Activated CD8-positive, alpha-beta T cell treated with anti-CD3 and anti-CD28 coated beads, Interleukin-2, amount 10 ng/mL, durations not matched to agents 7 days and 5 days (primary cell): Measurements from ENCODE around the gene LGR4. TPM values are rescaled to one million over a fixed set of nuclear protein-coding genes. Genes with fewer than 3 reads are reported as not detected.

ENCODE experiments used
- ATAC-seq: fragments of 150-1000 bp; cut with Tn5 transposase; one replicate; pipeline ENCODE4 v1.10.0; 2021; ENCODE audit warnings: moderate library complexity
- CTCF ChIA-PET: fragments of 350-600 bp; sonication (Branson Sonifier 250); formaldehyde crosslinking; loops from one replicate; lab custom pipeline; 2021; ENCODE audit warnings: antibody characterized with exemption; lab: Charles Lee
- POLR2A ChIA-PET: fragments of 350-600 bp; sonication (Branson Sonifier 250); formaldehyde crosslinking; loops from one replicate; lab custom pipeline; 2021; ENCODE audit warnings: antibody characterized with exemption; lab: Charles Lee
- DNase-seq: peaks from one replicate; pipeline ENCODE4 v3.0.0-alpha.2; 2020
- H3K27ac Mint-ChIP-seq: one replicate; pipeline ENCODE4 v1.8.0; 2021; ENCODE audit warnings: mild to moderate bottlenecking, mixed read lengths
- H3K27me3 Mint-ChIP-seq: one replicate; pipeline ENCODE4 v1.8.0; 2021; ENCODE audit warnings: low read depth, mixed read lengths
- H3K36me3 Mint-ChIP-seq: one replicate; pipeline ENCODE4 v1.8.0; 2021; ENCODE audit warnings: low read depth, mixed read lengths
- H3K4me1 Mint-ChIP-seq: one replicate; pipeline ENCODE4 v1.8.0; 2021; ENCODE audit warnings: low read depth, mixed read lengths
- H3K4me3 Mint-ChIP-seq: one replicate; pipeline ENCODE4 v1.8.0; 2021; ENCODE audit warnings: mild to moderate bottlenecking, mixed read lengths
- H3K9me3 Mint-ChIP-seq: one replicate; pipeline ENCODE4 v1.8.0; 2022; ENCODE audit warnings: mixed read lengths; ENCODE audit not compliant: insufficient read depth
- total RNA-seq, 2 experiments: library from RNA; stranded (reverse); gene quantifications; one replicate each; pipeline ENCODE4 v1.2.3, GENCODE V29; 2021

LGR4 gene
- total RNA-seq, 2 experiments from 2014 or later = 0.05 TPM; not detected in 1

DNA sequence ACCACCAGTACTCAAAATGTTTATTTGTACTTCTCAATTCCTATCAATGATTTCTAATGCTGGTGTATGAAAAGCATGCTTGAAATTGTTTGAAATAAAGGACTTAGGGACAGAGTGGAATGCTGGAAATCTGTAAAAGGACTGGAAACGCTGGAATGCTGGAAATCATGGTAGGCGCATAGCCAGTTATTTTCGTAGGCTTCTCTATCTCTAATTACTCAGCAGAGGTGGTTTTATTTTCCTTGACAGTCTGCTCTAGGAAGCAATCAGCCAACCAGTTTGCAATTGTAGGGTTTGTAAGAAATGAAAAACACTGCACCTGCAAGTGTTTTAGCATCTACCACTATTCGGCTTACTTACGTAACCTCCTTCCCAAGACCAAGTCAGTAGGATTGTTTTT lies 33.2 kb upstream of the LGR4 start:
- DNase-seq = no peak
- POLR2A ChIA-PET = no interaction called here
- Mint-ChIP-seq H3K4me3 (peak overlapping the region; percentile 100), H3K4me1 (peaks cover 38% of the 10 kb centered on the region), H3K27me3 (no peaks in the 10 kb centered on the region), H3K9me3 (no peaks in the 10 kb centered on the region), H3K27ac (peak overlapping the region; percentile 100), H3K36me3 (peaks cover 14% of the 10 kb centered on the region)
- peak; percentile 1 for ATAC-seq
- CTCF ChIA-PET = interaction anchor here (1.5 to 2.4 kb wide), 2 partner anchors 9 to 20 kb away, joined by 3 to 10 read pairs; no protein-coding TSS in a partner anchor

DNA sequence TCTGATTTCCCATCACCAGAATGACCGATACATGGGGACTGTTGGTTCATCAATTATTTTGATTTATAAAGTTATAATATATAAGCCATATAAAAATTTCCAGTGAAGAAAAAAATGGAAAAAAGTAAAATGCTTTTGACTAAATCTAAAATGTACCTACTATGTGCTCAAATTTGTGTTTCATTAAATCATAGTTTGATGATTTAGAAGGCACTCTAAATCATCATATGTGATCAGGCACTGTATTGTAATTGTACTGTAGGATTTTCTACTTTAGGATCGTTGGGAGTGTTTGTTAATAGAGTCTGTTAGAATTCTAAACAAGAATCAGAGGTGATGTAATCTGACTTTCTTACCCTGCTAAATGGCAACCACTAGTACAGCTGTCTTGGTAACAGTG lies 31.6 kb upstream of the LGR4 start:
- peaks cover 39% of the 10 kb centered on the region for H3K4me1 Mint-ChIP-seq
- ATAC-seq = no peak

DNA sequence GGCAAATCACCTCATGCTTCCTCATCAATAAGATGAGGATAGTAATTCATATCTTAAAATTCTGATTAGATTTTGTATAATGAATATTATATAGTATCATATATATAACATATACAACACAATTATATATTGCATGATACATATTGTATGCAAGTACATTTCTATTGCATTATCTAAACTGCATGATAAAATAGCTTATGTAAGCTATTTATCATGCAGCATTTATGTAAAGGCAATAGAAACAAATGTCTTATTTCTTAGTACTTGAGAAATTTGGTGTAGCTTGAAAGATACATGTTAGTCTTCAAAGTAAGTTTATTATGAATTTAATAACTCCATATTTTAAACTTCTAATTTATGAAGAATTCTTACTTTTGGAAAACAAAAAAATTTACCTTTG lies 28.5 kb upstream of the LGR4 start:
- peaks cover 41% of the 10 kb centered on the region for H3K36me3 Mint-ChIP-seq
- ATAC-seq (no peak), DNase-seq (no peak)
- CTCF ChIA-PET = interaction anchor here (1.0 kb wide), 1 partner anchor 15 kb away, joined by 3 read pairs; no protein-coding TSS in a partner anchor
- peaks cover 27% of the 10 kb centered on the region for H3K4me1 Mint-ChIP-seq
- POLR2A ChIA-PET = no interaction called here
- no peak overlapping the region for H3K4me3 Mint-ChIP-seq
- no peak overlapping the region for H3K27ac Mint-ChIP-seq
- H3K9me3 Mint-ChIP-seq = no peaks in the 10 kb centered on the region
- no peaks in the 10 kb centered on the region for H3K27me3 Mint-ChIP-seq

More for the DNA sequence above, 31.6 kb upstream of the LGR4 start:
- DNase-seq = no peak
- Mint-ChIP-seq H3K4me3 (no peak overlapping the region), H3K36me3 (peaks cover 26% of the 10 kb centered on the region), H3K9me3 (no peaks in the 10 kb centered on the region), H3K27ac (no peak overlapping the region), H3K27me3 (no peaks in the 10 kb centered on the region)
- ChIA-PET POLR2A (no interaction called here), CTCF (no interaction called here)

DNA sequence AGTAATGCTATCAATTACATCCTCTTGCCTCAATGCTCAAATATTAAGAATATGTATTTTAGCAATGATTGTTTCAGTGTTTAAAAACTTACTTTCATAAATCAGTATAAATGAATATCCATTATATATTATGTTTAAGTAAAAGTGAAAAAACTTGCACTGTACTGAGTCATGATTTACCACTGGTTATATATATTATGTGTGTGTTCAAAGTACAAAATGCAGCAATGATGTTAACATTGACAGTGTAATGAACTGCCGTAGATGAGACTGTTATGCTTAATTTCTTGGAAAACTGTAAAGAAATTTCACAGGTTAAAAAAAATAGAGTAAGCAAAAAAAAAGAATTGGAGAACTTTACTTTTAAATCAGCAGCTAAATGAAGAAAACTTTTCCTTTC lies 25.3 kb upstream of the LGR4 start:
- ChIA-PET CTCF (interaction anchor here (0.7 to 5.6 kb wide), 11 partner anchors 10 to 319 kb away, joined by 3 to 47 read pairs (median 4); partner anchors contain the start of gene CCDC34), POLR2A (interaction anchor here (1.0 kb wide), 1 partner anchor 9 kb away, joined by 3 read pairs; no protein-coding TSS in a partner anchor)
- H3K27ac Mint-ChIP-seq = no peak overlapping the region
- no peaks in the 10 kb centered on the region for H3K27me3 Mint-ChIP-seq
- no peaks in the 10 kb centered on the region for H3K9me3 Mint-ChIP-seq
- peaks cover 7% of the 10 kb centered on the region for H3K4me1 Mint-ChIP-seq
- DNase-seq (no peak), ATAC-seq (no peak)
- H3K4me3 Mint-ChIP-seq = no peak overlapping the region
- H3K36me3 Mint-ChIP-seq = peaks cover 34% of the 10 kb centered on the region

DNA sequence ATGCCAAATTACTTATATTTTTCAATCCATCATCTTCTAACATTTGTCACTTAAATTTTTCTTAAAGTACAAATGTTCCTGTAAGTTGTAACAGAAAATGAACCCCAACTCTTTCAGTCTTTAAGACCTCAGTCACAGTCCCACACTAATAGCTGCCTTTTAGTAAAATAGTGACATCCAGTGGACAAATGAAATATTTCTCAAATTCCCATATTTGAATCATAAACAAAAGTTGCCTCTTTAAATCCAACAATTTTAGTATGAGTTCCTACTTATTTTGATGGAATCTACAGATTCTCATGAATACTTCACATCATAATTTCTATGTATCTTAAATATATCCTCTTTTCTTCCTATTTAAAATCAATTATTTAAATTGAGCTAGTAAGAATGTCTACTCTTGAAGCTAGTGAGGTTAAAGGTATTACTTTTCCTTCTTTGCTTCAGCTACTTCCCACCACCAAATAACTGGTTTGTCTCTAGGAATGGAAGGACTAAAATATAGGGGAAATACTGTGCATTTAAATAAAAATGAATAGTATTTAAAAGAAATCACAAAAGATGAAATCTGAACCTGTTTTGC lies 24.8 kb upstream of the LGR4 start:
- no peaks in the 10 kb centered on the region for H3K27me3 Mint-ChIP-seq
- no peak overlapping the region for H3K27ac Mint-ChIP-seq
- ChIA-PET POLR2A (no interaction called here), CTCF (interaction anchor here (0.7 to 5.6 kb wide), 12 partner anchors 8 to 318 kb away, joined by 3 to 47 read pairs (median 4); partner anchors contain the start of genes CCDC34 and LIN7C)
- H3K9me3 Mint-ChIP-seq = no peaks in the 10 kb centered on the region
- H3K36me3 Mint-ChIP-seq = peaks cover 34% of the 10 kb centered on the region
- H3K4me3 Mint-ChIP-seq = no peak overlapping the region
- peaks cover 3% of the 10 kb centered on the region for H3K4me1 Mint-ChIP-seq
- no peak for DNase-seq
- no peak for ATAC-seq

GRCh38 chr11:27496461-27496860 lies 23.9 kb upstream of the LGR4 start:
- Mint-ChIP-seq H3K4me1 (peaks cover 3% of the 10 kb centered on the region), H3K36me3 (peaks cover 36% of the 10 kb centered on the region), H3K27ac (no peak overlapping the region), H3K27me3 (no peaks in the 10 kb centered on the region), H3K9me3 (no peaks in the 10 kb centered on the region), H3K4me3 (no peak overlapping the region)
- DNase-seq (no peak), ATAC-seq (no peak)
- ChIA-PET CTCF (interaction anchor here (1.0 to 5.6 kb wide), 11 partner anchors 9 to 313 kb away, joined by 3 to 47 read pairs (median 4); partner anchors contain the start of genes CCDC34, LGR4 and LIN7C), POLR2A (no interaction called here)

DNA sequence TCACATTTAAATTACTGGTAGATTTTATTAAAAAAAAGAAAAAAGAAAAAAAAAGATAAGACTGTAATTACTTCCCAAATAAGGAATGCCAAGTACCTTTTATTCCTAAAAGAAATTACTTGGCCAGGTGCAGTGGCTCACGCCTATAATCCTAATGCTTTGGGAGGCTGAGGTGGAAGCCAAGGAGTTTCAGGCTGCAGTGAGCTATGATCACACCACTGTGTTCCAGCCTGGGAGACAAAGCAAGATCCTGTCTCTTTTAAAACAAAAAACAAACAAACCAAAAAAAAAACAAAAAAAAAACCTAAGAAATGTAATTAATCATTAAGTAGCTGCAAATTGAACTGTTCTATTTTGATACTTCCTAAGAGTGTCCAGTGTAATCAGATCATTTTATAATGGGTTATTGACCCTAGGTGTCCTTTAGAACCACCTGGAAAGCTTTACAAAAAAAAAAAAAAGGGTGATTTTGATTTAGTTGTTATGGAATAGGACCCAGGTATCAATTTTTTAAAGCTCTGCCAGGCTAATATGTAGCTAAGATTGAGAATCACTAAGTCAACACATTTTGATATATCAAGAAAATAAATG lies 23.2 kb upstream of the LGR4 start:
- no peaks in the 10 kb centered on the region for H3K9me3 Mint-ChIP-seq
- POLR2A ChIA-PET = interaction anchor here (0.7 kb wide), 1 partner anchor 147 kb away, joined by 3 read pairs; no protein-coding TSS in a partner anchor
- no peak for ATAC-seq

DNA sequence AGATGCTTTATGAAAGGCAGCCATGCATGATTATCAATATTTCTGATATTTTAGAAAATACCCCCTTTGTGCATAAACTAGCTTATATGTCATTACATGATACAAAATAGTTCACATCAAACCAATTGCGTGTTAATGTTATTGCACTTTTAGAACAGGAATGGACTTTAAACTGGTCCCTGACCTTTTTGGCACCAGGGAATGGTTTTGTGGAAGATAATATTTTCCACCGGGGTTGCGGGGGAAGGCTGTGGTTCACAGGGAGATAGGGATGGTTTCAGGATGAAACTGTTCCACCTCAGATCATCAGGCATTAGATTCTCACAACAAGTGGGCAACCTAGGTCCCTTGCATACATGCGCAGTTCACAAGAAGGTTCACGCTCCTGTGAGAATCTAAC lies 16.5 kb upstream of the LGR4 start:
- H3K27me3 Mint-ChIP-seq = no peaks in the 10 kb centered on the region
- no peak for DNase-seq
- peaks cover 14% of the 10 kb centered on the region for H3K36me3 Mint-ChIP-seq
- H3K4me1 Mint-ChIP-seq = no peaks in the 10 kb centered on the region
- no peak for ATAC-seq
- H3K27ac Mint-ChIP-seq = no peak overlapping the region
- H3K9me3 Mint-ChIP-seq = no peaks in the 10 kb centered on the region
- POLR2A ChIA-PET = no interaction called here
- CTCF ChIA-PET = no interaction called here
- no peak overlapping the region for H3K4me3 Mint-ChIP-seq

More for the DNA sequence above, 23.2 kb upstream of the LGR4 start:
- no peak for DNase-seq
- peaks cover 3% of the 10 kb centered on the region for H3K4me1 Mint-ChIP-seq
- H3K27me3 Mint-ChIP-seq = no peaks in the 10 kb centered on the region
- CTCF ChIA-PET = interaction anchor here (1.0 to 5.6 kb wide), 7 partner anchors 10 to 312 kb away, joined by 3 to 47 read pairs (median 6); partner anchors contain the start of genes LGR4 and LIN7C
- H3K27ac Mint-ChIP-seq = no peak overlapping the region
- H3K4me3 Mint-ChIP-seq = no peak overlapping the region
- peaks cover 40% of the 10 kb centered on the region for H3K36me3 Mint-ChIP-seq

GRCh38 chr11:27487706-27488105 lies 15.1 kb upstream of the LGR4 start:
- Mint-ChIP-seq H3K4me1 (no peaks in the 10 kb centered on the region), H3K4me3 (no peak overlapping the region), H3K36me3 (peaks cover 14% of the 10 kb centered on the region), H3K27me3 (no peaks in the 10 kb centered on the region), H3K9me3 (no peaks in the 10 kb centered on the region), H3K27ac (no peak overlapping the region)
- ATAC-seq (no peak), DNase-seq (no peak)
- ChIA-PET POLR2A (no interaction called here), CTCF (interaction anchor here (1.0 to 1.6 kb wide), 4 partner anchors 11 to 304 kb away, joined by 4 to 10 read pairs (median 8); partner anchors contain the start of gene LGR4)

GRCh38 chr11:27485930-27486773 lies 13.6 kb upstream of the LGR4 start:
- ATAC-seq = peak; percentile 67
- Mint-ChIP-seq H3K4me1 (no peaks in the 10 kb centered on the region), H3K36me3 (peaks cover 4% of the 10 kb centered on the region), H3K27me3 (no peaks in the 10 kb centered on the region), H3K9me3 (no peaks in the 10 kb centered on the region), H3K27ac (no peak overlapping the region), H3K4me3 (no peak overlapping the region)
- DNase-seq = peak; percentile 66
- POLR2A ChIA-PET = interaction anchor here (1.0 kb wide), 1 partner anchor 21 kb away, joined by 4 read pairs; no protein-coding TSS in a partner anchor
- CTCF ChIA-PET = interaction anchor here (0.6 to 4.4 kb wide), 32 partner anchors 8 to 1503 kb away, joined by 3 to 47 read pairs (median 4); partner anchors contain the start of genes CCDC34, LGR4 and LIN7C

DNA sequence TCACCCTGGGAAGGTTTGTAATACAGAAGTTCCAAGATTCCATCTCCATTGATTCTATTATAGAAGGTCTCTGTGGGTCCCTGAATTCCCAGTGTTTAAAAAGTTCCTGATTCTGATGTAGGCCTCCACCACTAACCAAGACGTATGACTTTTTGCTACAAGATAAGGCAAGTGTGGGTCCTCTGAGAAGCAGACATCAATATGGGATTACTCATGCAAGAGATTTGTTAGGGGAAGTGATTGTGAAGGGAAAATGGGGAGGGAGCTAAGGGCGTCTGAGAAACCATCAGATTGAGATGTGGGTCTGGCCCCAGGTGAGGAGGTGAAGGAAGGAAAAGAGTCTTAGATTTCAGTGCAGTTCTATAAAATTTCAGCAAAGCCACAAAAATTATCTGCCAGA lies 10.2 kb upstream of the LGR4 start:
- CTCF ChIA-PET = interaction anchor here (4.4 kb wide), 1 partner anchor 15 kb away, joined by 47 read pairs; no protein-coding TSS in a partner anchor
- Mint-ChIP-seq H3K36me3 (no peaks in the 10 kb centered on the region), H3K4me3 (no peak overlapping the region), H3K27me3 (no peaks in the 10 kb centered on the region), H3K4me1 (no peaks in the 10 kb centered on the region), H3K9me3 (no peaks in the 10 kb centered on the region), H3K27ac (no peak overlapping the region)
- POLR2A ChIA-PET = no interaction called here
- DNase-seq (no peak), ATAC-seq (no peak)
